Activated gamma-delta T cell treated with anti-CD3 and anti-CD28 coated beads, Interleukin-2, amount 50 U/mL, for 16 hours (primary cell): Measurements from ENCODE around the gene SMARCD1.
A peak's percentile ranks its signal among the peaks of the same experiment; 100 is the strongest.

Experiments used
- DNase-seq: peaks from one replicate; pipeline ENCODE4 v3.0.0-alpha.2; 2020; ENCODE audit warnings: low read depth

Gene SMARCD1

GRCh38 chr12:50104417-50105366 is 19.6 kb downstream of the SMARCD1 start:
- no peak for DNase-seq

- no peak for DNase-seq
Measured at GRCh38 chr12:50105913-50106450, 20.8 kb downstream of the SMARCD1 start.

GRCh38 chr12:50106907-50107306 is 21.8 kb downstream of the SMARCD1 start:
- DNase-seq: no peak

- no peak for DNase-seq
Measured at GRCh38 chr12:50107416-50108268, 22.5 kb downstream of the SMARCD1 start.

- no peak for DNase-seq
Measured at GRCh38 chr12:50109319-50109718, 24.2 kb downstream of the SMARCD1 start.

GRCh38 chr12:50110127-50110761 is 25.1 kb downstream of the SMARCD1 start:
- DNase-seq: no peak

- no peak for DNase-seq
Measured at GRCh38 chr12:50110762-50111351, 25.7 kb downstream of the SMARCD1 start.

- DNase-seq: no peak
Measured at GRCh38 chr12:50111395-50111692, 26.2 kb downstream of the SMARCD1 start.

GRCh38 chr12:50111693-50112455 is 26.7 kb downstream of the SMARCD1 start, which contains the start of gene COX14:
Gene COX14, plus strand, starts transcription at chr12:50112236. Its CDS starts 7,808 bp downstream, at chr12:50120044.
- peak; percentile 98 for DNase-seq

GRCh38 chr12:50112456-50113218 is 27.5 kb downstream of the SMARCD1 start:
- no peak for DNase-seq

- DNase-seq: no peak
Measured at GRCh38 chr12:50117057-50117622, 32.0 kb downstream of the SMARCD1 start.

- DNase-seq: no peak
Measured at GRCh38 chr12:50119387-50119786, 34.2 kb downstream of the SMARCD1 start.

GRCh38 chr12:50120521-50120920 is 35.4 kb downstream of the SMARCD1 start:
- no peak for DNase-seq

GRCh38 chr12:50120953-50121352 is 35.8 kb downstream of the SMARCD1 start:
- DNase-seq: no peak

GRCh38 chr12:50121641-50122040 is 36.5 kb downstream of the SMARCD1 start:
- DNase-seq: no peak

GRCh38 chr12:50123203-50123602 is 38.1 kb downstream of the SMARCD1 start:
- DNase-seq: no peak

- no peak for DNase-seq
Measured at GRCh38 chr12:50127546-50127945, 42.4 kb downstream of the SMARCD1 start.

GRCh38 chr12:50129290-50129689 is 44.1 kb downstream of the SMARCD1 start:
- DNase-seq: no peak

GRCh38 chr12:50132505-50133135 is 47.5 kb downstream of the SMARCD1 start:
- no peak for DNase-seq
